ENCODE data around the gene GPC2. TPM values are rescaled to one million over a fixed set of nuclear protein-coding genes. Genes with fewer than 3 reads are reported as not detected.
"Not testable (repeated sequence)": the region's sequence is repeated elsewhere in the genome, so short reads cannot be mapped to it uniquely, and the experiment has no call there.

GPC2 gene
- total and polyA plus RNA-seq, 3 experiments from 2014 or later = 1.6 to 2.1 TPM; not detected in 1

DNA sequence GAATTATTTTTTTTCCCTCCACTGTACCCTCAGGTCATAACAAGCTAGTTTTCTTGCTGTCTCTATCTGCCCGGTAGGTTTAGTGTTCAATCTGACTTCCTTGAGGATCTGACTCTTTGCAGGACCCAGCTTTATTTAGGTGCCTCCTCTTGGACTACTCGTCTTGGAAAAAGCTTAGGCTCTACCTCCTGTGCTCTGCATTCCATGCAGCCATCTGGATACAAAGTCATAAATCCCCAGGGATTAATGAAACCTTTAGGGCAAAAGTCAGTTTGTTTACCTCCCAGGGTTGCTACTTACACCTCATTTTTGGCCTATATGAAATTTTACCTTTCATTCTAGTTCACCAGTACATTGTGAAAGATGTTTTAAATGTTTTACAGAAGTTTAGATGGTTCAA is 8.5 kb upstream of the GPC2 start:
- Histone ChIP-seq H3K9me3 (ENCODE audit: low read length) (no peaks in the 10 kb centered on the region), H3K4me3 (ENCODE audit: low read length) (no peak overlapping the region), H3K36me3 (ENCODE audit: insufficient read depth, low read length) (no peaks in the 10 kb centered on the region), H3K27ac (ENCODE audit: low read depth, low read length) (no peak overlapping the region), H3K4me1 (ENCODE audit: insufficient read depth, low read length) (peaks cover 14% of the 10 kb centered on the region), H3K27me3 (ENCODE audit: insufficient read depth, low read length, poor library complexity, severe bottlenecking) (no peaks in the 10 kb centered on the region)
- DNase-seq = no peak
- ChIA-PET POLR2A (no interaction called here), CTCF (interaction anchor here (1.2 to 1.3 kb wide), 2 partner anchors 21 to 39 kb away, joined by 3 read pairs; no protein-coding TSS in a partner anchor)
- Mint-ChIP-seq H3K27me3 (no peaks in the 10 kb centered on the region), H3K9me3 (no peaks in the 10 kb centered on the region), H3K4me1 (peaks cover 21 to 39% (median 37%) of the 10 kb centered on the region in 3 donors), H3K36me3 (peaks cover 0 to 2% (median 0%) of the 10 kb centered on the region in 3 donors), H3K4me3 (no peak overlapping the region), H3K27ac (no peak overlapping the region)

GRCh38 chr7:100183090-100183489 is 5.9 kb upstream of the GPC2 start:
- CTCF ChIA-PET = interaction anchor here (1.7 kb wide), 1 partner anchor 52 kb away, joined by 4 read pairs; no protein-coding TSS in a partner anchor
- peak overlapping the region in 3 of 8 donors; percentile 57 to 83 (median 83) for H3K27ac Mint-ChIP-seq
- not testable (repeated sequence) for H3K9me3 Mint-ChIP-seq; H3K9me3 ChIP-seq (ENCODE audit: low read length); H3K27me3 ChIP-seq (ENCODE audit: insufficient read depth, low read length, poor library complexity, severe bottlenecking); H3K36me3 Mint-ChIP-seq; H3K36me3 ChIP-seq (ENCODE audit: insufficient read depth, low read length); H3K27ac ChIP-seq (ENCODE audit: low read depth, low read length); H3K27me3 Mint-ChIP-seq; DNase-seq; H3K4me3 Mint-ChIP-seq; H3K4me3 ChIP-seq (ENCODE audit: low read length)
- H3K4me1 Mint-ChIP-seq = peaks cover 25 to 36% (median 35%) of the 10 kb centered on the region in 3 donors
- peaks cover 16% of the 10 kb centered on the region for H3K4me1 ChIP-seq (ENCODE audit: insufficient read depth, low read length)
- POLR2A ChIA-PET = interaction anchor here (0.6 kb wide), 1 partner anchor 241 kb away, joined by 3 read pairs; no protein-coding TSS in a partner anchor

- H3K9me3 ChIP-seq (ENCODE audit: low read length); H3K36me3 Mint-ChIP-seq; H3K36me3 ChIP-seq (ENCODE audit: insufficient read depth, low read length); H3K9me3 Mint-ChIP-seq; POLR2A ChIA-PET; H3K27me3 Mint-ChIP-seq; H3K4me3 ChIP-seq (ENCODE audit: low read length); H3K27ac ChIP-seq (ENCODE audit: low read depth, low read length); H3K27me3 ChIP-seq (ENCODE audit: insufficient read depth, low read length, poor library complexity, severe bottlenecking): not testable (repeated sequence)
- CTCF ChIA-PET = interaction anchor here (1.9 kb wide), 1 partner anchor 17 kb away, joined by 4 read pairs; no protein-coding TSS in a partner anchor
- DNase-seq = peak in 1 of 5 donors; percentile 31
- peaks cover 21% of the 10 kb centered on the region for H3K4me1 ChIP-seq (ENCODE audit: insufficient read depth, low read length)
- H3K4me3 Mint-ChIP-seq = peak overlapping the region in 4 of 7 donors; percentile 49 to 65 (median 60)
- H3K27ac Mint-ChIP-seq = peak overlapping the region in 5 of 8 donors; percentile 8 to 83 (median 68)
- peaks cover 25 to 37% (median 35%) of the 10 kb centered on the region in 3 donors for H3K4me1 Mint-ChIP-seq
These were observed 5.4 kb upstream of the GPC2 start for GRCh38 chr7:100182616-100183015.

DNA sequence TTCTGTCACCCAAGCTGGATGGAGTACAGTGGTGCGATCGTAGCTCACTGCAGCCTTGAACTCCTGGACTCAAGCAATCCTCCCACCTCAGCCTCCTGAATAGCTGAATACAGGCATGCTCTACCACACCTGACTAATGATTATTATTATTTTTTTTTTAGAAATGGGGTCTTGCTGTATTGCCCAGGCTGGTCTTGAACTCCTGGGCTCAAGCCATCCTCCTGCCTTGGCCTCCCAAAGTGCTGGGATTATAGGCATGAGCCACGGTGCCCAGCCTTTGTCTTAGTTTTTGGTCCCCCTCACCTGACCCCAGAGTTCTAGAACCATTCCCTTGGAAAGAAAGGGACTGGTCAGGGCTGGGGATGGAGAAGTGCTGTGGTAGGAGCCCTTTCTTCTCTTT is 2.9 kb upstream of the GPC2 start:
- not testable (repeated sequence) for H3K27me3 ChIP-seq (ENCODE audit: insufficient read depth, low read length, poor library complexity, severe bottlenecking); H3K36me3 ChIP-seq (ENCODE audit: insufficient read depth, low read length); H3K27me3 Mint-ChIP-seq; DNase-seq; H3K9me3 ChIP-seq (ENCODE audit: low read length); H3K4me3 ChIP-seq (ENCODE audit: low read length); H3K36me3 Mint-ChIP-seq; H3K27ac ChIP-seq (ENCODE audit: low read depth, low read length); H3K9me3 Mint-ChIP-seq
- Mint-ChIP-seq H3K4me1 (peaks cover 35 to 54% (median 48%) of the 10 kb centered on the region in 3 donors), H3K4me3 (peak overlapping the region in 2 of 7 donors; percentile 19 to 58), H3K27ac (peak overlapping the region in 3 of 8 donors; percentile 30 to 82 (median 74))
- ChIA-PET POLR2A (interaction anchor here (0.7 to 1.4 kb wide), 2 partner anchors 46 to 49 kb away, joined by 3 to 8 read pairs; no protein-coding TSS in a partner anchor), CTCF (interaction anchor here (1.0 to 1.7 kb wide), 4 partner anchors 10 to 47 kb away, joined by 3 to 6 read pairs (median 5); no protein-coding TSS in a partner anchor)
- peaks cover 33% of the 10 kb centered on the region for H3K4me1 ChIP-seq (ENCODE audit: insufficient read depth, low read length)

- no peak for DNase-seq
- CTCF ChIA-PET = interaction anchor here (0.7 to 1.8 kb wide), 6 partner anchors 9 to 231 kb away, joined by 3 to 7 read pairs (median 4); no protein-coding TSS in a partner anchor
These were observed 811 bp downstream of the GPC2 start for GRCh38 chr7:100176096-100177044.

DNA sequence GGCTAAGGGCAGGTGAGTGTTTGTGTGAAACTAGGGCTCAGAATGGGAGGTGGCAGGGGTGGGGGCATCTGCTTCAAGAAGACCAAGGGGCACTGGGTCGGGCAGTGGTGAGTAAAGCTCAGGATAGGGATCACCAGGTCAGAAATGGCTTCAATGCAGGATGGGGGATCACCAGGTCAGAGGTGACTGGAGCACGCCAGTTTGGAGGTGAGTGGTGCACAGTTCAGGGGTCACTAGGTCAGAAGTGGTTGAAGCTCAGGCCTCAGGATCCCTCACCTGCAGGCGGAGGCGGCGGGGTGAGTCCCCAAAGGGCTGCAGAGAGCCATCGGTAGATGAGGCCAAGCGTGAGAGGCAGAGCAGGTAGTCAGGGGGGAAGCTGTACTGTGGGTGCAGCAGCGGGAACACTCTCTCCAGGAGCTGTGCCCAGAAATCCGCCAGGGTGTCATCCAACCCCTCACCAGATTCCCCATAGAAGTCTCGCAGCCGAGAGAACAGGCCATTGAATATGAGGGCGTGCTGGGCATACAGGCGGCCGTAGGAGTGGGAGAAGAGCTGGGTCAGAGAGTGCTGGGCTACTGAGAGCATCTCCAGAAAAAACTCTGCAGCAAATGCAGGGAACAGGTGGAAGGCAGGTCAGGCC is 1.8 kb downstream of the GPC2 start:
- H3K9me3 Mint-ChIP-seq = no peaks in the 10 kb centered on the region
- peaks cover 30% of the 10 kb centered on the region for H3K4me1 ChIP-seq (ENCODE audit: insufficient read depth, low read length)
- no peak overlapping the region for H3K27ac ChIP-seq (ENCODE audit: low read depth, low read length)
- H3K4me3 ChIP-seq (ENCODE audit: low read length) = no peak overlapping the region
- H3K9me3 ChIP-seq (ENCODE audit: low read length) = no peaks in the 10 kb centered on the region
- no peak for DNase-seq
- peaks cover 6 to 9% of the 10 kb centered on the region in 2 donors for H3K27me3 Mint-ChIP-seq
- H3K27me3 ChIP-seq (ENCODE audit: insufficient read depth, low read length, poor library complexity, severe bottlenecking) = peaks cover 7% of the 10 kb centered on the region
- no peaks in the 10 kb centered on the region for H3K36me3 ChIP-seq (ENCODE audit: insufficient read depth, low read length)
- ChIA-PET POLR2A (interaction anchor here (3.1 kb wide), 1 partner anchor 8 kb away, joined by 18 read pairs; the partner anchor contains the start of gene GAL3ST4), CTCF (no interaction called here)
- peaks cover 0 to 1% (median 0%) of the 10 kb centered on the region in 3 donors for H3K36me3 Mint-ChIP-seq
- peaks cover 20 to 33% (median 26%) of the 10 kb centered on the region in 3 donors for H3K4me1 Mint-ChIP-seq
- H3K27ac Mint-ChIP-seq = peak overlapping the region in 3 of 8 donors; percentile 30 to 64 (median 55)
- peak overlapping the region in 3 of 7 donors; percentile 38 to 81 (median 49) for H3K4me3 Mint-ChIP-seq

More at GRCh38 chr7:100176096-100177044, 811 bp downstream of the GPC2 start:
- Mint-ChIP-seq H3K27me3 (peaks cover 0 to 6% of the 10 kb centered on the region in 2 donors), H3K4me3 (peak overlapping the region; percentile 44 to 92 (median 74)), H3K27ac (peak overlapping the region in 7 of 8 donors; percentile 2 to 68 (median 22)), H3K4me1 (peaks cover 24 to 36% (median 29%) of the 10 kb centered on the region in 3 donors), H3K36me3 (no peaks in the 10 kb centered on the region), H3K9me3 (no peaks in the 10 kb centered on the region)
- H3K4me3 ChIP-seq (ENCODE audit: low read length) = peak overlapping the region; percentile 74
- POLR2A ChIA-PET = interaction anchor here (0.5 to 3.1 kb wide), 6 partner anchors 9 to 253 kb away, joined by 3 to 18 read pairs (median 5); partner anchors contain the start of genes GAL3ST4, LAMTOR4 and ZCWPW1
- no peak overlapping the region for H3K27ac ChIP-seq (ENCODE audit: low read depth, low read length)
- H3K4me1 ChIP-seq (ENCODE audit: insufficient read depth, low read length) = peaks cover 32% of the 10 kb centered on the region
- no peaks in the 10 kb centered on the region for H3K36me3 ChIP-seq (ENCODE audit: insufficient read depth, low read length)
- H3K27me3 ChIP-seq (ENCODE audit: insufficient read depth, low read length, poor library complexity, severe bottlenecking) = no peaks in the 10 kb centered on the region
- no peaks in the 10 kb centered on the region for H3K9me3 ChIP-seq (ENCODE audit: low read length)

DNA sequence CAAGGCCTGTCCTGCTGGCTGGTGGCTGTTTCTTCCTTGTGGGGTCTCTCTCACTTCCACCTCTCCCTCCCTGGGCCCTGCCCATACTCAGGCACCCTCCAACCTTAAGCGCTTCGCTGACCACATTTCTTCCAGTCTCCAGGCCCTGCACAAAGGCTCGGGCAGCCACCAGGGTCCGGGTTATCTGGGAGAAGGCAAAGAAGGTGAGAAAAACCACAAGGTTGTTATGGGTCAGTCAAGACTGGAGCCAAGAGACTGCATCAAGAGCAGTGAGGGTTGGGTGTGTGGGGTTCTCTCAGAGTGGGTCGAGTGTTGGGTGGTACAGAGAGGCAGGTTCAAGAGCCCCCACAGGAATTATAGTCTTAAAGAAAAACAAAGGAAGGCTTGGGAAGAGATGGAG is 2.6 kb downstream of the GPC2 start:
- peaks cover 8 to 10% of the 10 kb centered on the region in 2 donors for H3K27me3 Mint-ChIP-seq
- no peak for DNase-seq
- H3K27me3 ChIP-seq (ENCODE audit: insufficient read depth, low read length, poor library complexity, severe bottlenecking) = peaks cover 8% of the 10 kb centered on the region
- no peak overlapping the region for H3K4me3 Mint-ChIP-seq
- no peaks in the 10 kb centered on the region for H3K9me3 Mint-ChIP-seq
- POLR2A ChIA-PET = no interaction called here
- H3K27ac ChIP-seq (ENCODE audit: low read depth, low read length) = no peak overlapping the region
- peaks cover 34% of the 10 kb centered on the region for H3K4me1 ChIP-seq (ENCODE audit: insufficient read depth, low read length)
- peak overlapping the region in 1 of 8 donors; percentile 10 for H3K27ac Mint-ChIP-seq
- H3K36me3 Mint-ChIP-seq = peaks cover 0 to 1% (median 0%) of the 10 kb centered on the region in 3 donors
- peaks cover 20 to 37% (median 25%) of the 10 kb centered on the region in 3 donors for H3K4me1 Mint-ChIP-seq
- no peak overlapping the region for H3K4me3 ChIP-seq (ENCODE audit: low read length)
- H3K36me3 ChIP-seq (ENCODE audit: insufficient read depth, low read length) = no peaks in the 10 kb centered on the region
- no peaks in the 10 kb centered on the region for H3K9me3 ChIP-seq (ENCODE audit: low read length)
- CTCF ChIA-PET = no interaction called here
